Measurements from ENCODE around the gene TCF19.

TCF19 gene

DNA sequence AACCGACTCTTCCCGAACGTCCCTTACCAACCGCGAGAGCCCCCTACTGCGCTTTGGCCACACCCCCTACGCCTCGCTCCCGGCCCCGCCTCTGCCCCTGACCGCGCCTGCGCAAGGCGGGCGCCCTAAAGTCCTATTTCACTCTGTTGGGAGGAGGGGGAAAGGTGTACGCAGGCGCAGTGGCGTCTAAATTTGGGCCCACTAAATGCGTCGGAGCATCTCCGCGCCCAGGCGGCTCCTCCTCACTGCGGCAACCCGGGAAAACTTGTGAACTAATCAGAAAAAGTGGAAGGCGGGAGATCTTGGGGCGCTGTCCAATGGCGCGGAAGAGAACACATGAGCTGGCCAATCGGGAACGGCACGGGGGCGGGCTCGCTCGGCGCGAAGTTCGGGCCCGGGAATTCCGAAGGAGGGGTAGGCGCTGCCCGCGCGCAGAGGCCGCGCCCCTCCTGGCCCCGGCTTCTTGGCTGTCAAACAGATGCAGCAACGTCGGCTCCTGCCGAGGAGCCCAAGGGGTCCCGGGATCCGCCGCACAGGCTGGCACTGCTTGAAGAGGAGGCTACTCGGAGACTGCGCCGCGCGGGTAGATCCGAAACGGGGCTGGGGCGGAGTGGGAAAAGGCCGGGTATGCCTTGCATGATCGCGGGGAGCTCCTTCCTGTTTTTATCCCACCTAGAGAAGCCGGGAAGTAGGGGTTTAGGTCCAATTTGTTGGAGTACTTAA is at the start of gene TCF19:
TCF19 (plus strand) TSS at position 450 of the 723 bp plus-strand sequence. CDS start 881 bp downstream, outside the sequence.
- peak; percentile 98 for DNase-seq

GRCh38 chr6:31110825-31111582 is 47.4 kb upstream of the TCF19 start:
- DNase-seq = no peak

DNA sequence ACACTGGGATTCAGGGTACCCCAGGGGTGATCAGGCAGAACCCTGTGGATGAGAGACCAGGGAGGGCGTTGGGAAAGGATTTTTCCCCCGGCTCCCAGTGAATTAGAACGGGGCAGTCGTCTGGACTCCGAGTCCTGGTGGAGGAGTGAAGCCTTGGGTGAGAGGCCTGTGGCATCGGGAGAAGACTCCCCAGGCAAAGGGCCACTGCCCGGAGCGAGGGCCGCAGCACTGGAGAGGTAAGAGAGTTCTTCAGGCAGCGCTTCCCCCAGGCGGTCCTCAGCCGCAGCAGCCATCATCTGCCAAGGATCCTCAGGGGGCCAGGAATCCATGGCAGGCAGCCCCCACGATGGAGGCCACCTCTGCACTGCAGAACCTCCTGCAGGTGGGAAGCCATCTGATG is 46.7 kb upstream of the TCF19 start:
- DNase-seq = no peak

DNA sequence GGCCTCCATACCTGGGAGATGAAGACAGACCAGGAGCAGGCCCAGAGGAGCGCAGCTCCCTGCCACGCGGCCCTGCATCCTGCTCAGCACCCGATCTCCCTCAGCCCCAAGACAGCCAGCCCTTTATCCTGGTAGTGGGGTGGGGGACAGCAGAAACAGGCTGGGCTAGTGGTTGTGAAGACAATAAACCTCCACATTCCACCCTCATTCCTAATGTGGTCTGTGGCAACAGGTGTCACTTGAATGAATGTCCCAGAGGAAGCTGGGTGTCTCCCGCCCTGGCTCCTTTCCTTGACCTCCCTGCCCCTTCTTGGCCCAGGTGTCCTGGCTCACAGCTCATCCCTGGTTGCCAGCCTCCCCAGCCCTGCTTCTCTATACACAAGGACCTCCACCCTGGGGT is 45.9 kb upstream of the TCF19 start, which contains the start of gene C6orf15:
C6orf15 (minus strand) TSS at position 98 of the 400 bp plus-strand sequence; CDS start at position 78, 20 bp downstream.
- DNase-seq = no peak

DNA sequence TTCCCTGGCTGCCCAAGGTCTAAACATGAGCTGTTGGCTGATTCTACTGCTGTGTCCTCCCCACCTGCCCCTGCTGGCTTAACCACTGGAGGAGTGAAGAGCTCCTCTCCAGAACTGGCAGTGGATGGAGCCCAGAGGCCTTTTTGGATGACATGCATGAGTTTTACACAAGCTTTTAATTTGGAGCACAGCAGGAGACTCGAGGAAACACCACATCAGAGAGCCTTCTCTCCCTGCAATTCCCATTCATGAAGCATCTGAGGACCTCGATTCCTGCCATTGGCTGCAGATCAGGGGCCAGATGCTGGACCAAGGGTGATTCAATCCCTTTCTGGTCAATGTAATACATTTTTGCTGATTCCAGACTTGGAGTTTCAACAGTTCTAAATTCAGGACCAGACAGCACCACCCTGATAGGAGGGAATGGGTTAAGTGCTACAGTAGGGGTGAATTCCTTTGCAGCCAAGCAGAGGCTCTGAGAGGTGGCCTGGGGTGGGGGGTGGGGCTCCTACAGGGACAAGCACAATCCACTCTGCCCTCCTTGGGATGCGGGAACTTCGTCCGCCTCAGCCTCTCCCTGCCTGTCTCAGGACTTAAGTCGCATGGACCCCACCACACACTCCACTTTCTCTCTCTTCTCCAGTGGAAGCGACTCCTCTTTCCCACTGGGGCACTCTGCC is 44.4 kb upstream of the TCF19 start:
- DNase-seq = no peak

- DNase-seq = peak; percentile 95
Observed at GRCh38 chr6:31114541-31114878, 43.9 kb upstream of the TCF19 start, which contains the start of gene PSORS1C1. Gene PSORS1C1 (plus strand): TSS chr6:31114800. CDS start chr6:31129633, 14,833 bp downstream.

GRCh38 chr6:31114970-31115849 is 43.2 kb upstream of the TCF19 start:
- DNase-seq = peak; percentile 68

GRCh38 chr6:31115941-31116560 is 42.3 kb upstream of the TCF19 start:
- no peak for DNase-seq

DNA sequence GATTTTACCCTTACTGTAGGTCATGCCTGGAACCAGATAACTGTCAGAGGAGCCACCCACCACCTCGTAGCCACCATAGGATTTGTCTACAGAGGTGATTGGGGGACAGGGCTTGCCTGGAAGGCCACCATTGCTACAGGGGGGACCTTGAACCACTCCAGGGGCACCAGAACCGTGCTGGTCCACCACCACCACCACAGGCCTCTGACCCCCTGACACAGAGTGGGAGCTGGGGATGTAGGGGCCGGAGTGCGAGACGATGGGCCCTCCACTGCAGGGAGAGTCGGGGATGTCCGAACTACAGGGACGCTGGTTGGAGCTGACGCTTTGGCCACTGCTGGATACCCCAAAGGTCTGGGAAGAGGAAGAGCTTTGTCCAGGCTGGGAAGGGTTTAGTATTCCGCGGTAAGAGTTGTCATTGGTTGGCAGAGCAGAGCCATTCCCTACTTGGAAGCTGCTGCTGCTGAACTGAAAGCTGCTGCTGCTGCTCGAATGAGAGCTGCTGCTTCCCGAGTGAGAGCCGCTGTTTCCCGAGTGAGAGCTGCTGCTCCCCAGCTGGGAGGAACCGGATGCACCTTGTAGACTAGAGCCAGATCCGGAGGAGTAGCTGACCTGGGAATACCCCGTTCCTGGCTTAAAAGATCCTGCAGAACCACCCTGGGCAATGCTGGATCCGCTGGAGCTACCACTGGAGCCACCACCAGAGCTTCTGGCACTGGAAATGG is 41.6 kb upstream of the TCF19 start:
- DNase-seq = no peak

GRCh38 chr6:31118178-31118577 is 40.2 kb upstream of the TCF19 start:
- no peak for DNase-seq

GRCh38 chr6:31120151-31120915 is 38.1 kb upstream of the TCF19 start, which contains the start of gene CDSN:
Gene CDSN (minus strand): TSS chr6:31120446. CDS start chr6:31120419, 27 bp downstream.
- no peak for DNase-seq

GRCh38 chr6:31121131-31121790 is 37.1 kb upstream of the TCF19 start:
- no peak for DNase-seq

- peak; percentile 95 for DNase-seq
Observed at GRCh38 chr6:31122791-31123706, 35.3 kb upstream of the TCF19 start.

DNA sequence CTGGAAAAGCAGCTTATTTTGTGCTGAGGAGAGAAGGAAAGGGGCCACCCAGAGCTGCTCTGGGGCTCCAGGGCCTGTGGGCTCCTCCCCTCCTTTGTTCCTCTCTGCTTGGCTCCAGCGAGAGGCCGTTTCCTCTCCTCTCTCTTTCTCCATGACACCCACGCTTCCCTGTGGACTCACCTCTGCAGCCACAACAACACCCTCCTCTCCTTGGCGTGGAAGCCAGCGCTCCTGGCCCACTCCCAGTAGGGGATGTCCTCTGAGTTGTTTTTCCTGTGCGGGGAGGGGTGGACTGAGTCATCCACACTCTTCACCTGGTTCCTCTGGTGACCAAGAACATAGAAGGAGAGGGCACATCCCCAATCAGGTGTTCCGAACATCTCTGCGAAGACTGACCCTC is 33.2 kb upstream of the TCF19 start:
- peak; percentile 45 for DNase-seq

GRCh38 chr6:31125586-31126363 is 32.6 kb upstream of the TCF19 start:
- peak; percentile 56 for DNase-seq

DNA sequence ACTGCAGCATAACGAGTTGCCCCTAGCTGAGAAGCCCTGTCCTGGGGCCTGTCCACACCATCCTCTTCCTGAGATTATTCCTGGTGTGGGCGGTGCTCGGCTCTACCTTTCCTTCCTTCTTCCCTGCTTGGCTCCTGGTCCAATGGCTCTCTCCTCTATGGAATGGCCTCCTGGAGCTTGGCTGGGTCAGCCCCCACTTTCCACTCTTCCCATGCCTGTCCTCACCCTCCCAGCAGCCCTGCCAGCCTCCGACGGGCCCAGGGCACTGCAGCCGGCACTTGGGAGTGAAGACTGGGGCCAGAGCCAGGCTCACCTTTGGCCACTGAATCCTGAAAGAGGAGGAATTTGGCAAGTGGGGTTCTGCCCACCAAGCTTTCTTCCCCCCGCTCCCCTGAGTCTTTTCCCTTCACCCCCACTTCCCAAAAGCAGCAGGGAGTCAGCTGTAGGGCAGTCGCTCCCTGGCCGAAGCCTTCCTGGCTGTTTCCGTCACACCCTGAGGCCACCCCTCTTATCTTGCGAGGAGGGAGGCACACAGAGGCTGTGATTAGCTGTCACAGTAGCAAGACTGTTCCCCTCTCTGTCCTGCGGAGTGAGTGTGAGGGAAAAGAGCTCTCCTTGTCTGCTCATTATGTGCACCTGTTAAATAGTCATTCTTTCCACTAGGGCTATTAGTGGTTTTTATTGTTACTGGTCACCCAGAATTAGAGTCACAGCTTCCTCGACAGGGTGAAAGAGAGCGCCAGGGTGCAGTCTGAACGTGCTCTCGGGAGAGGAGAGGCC is 31.8 kb upstream of the TCF19 start:
- peak; percentile 15 for DNase-seq

DNA sequence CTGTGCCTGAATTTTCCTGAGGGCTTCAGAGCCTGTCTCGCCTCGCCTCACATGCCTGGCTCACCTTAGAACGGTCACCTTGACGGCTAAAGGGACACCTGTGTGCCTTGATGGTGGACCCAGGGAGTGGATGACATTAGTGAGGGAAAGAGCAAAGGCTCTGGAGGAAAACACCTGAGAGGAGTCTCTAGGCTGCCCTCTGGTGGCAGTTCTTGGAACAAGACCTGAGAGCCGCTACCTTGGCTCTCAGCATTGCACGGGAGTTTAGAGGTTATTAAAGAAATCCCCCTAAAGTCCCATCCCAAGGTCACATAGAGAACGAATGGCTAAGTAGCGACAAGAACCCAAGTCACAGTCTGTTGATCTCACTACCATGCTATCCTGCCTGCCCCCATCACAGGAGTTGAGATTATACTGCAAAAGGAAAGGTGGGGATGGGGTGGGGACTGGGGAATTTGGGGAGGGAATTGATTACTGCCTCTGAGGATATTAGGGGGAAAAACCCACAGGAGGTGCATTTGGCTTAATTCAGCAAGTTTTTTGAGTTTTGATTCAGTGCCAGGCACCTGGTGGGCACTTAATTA is 30.2 kb upstream of the TCF19 start:
- peak; percentile 44 for DNase-seq

Data from NCI-H226 (cell line).